ENCODE measurements around the gene MYBPH.

MYBPH gene

GRCh38 chr1:203168256-203168786, 7.3 kb downstream of the MYBPH start:
- H3K4ac ChIP-seq (ENCODE audit: low read depth in 1 of 2, low read length in 2 of 2) = no peak overlapping the region
- H3K4me1 ChIP-seq (ENCODE audit: control insufficient read depth, insufficient read depth, low read depth, low read length) = peaks cover 21% of the 10 kb centered on the region
- H2BK15ac ChIP-seq (ENCODE audit: low read depth, poor library complexity, severe bottlenecking) = no peak overlapping the region
- no peak overlapping the region for H2BK12ac ChIP-seq (ENCODE audit: low read length in 2 of 2)
- H3K27me3 ChIP-seq (ENCODE audit: control insufficient read depth in 1 of 2, insufficient read depth in 1 of 2, low read length in 2 of 2) = no peaks in the 10 kb centered on the region
- H4K8ac ChIP-seq (ENCODE audit: low read length) = no peak overlapping the region
- H3K4me3 ChIP-seq (ENCODE audit: insufficient read depth in 1 of 2, low read depth in 1 of 2, low read length in 2 of 2) = no peak overlapping the region
- no peak overlapping the region for H3K9ac ChIP-seq (ENCODE audit: low read length)
- H2BK5ac ChIP-seq (ENCODE audit: low read depth, low read length, poor library complexity, severe bottlenecking) = no peak overlapping the region
- H2AFZ ChIP-seq (ENCODE audit: low read depth, low read length) = no peak overlapping the region
- H3K4me2 ChIP-seq (ENCODE audit: low read length, poor library complexity, severe bottlenecking) = no peak overlapping the region
- no peak overlapping the region for H3K27ac ChIP-seq (ENCODE audit: low read length, poor library complexity, severe bottlenecking)
- no peak overlapping the region for H3K18ac ChIP-seq (ENCODE audit: low read depth in 1 of 2, low read length in 2 of 2)
- WGBS = 94% methylated on average over 12 of the region's 12 CpGs
- H4K91ac ChIP-seq (ENCODE audit: low read length) = no peak overlapping the region
- no peak overlapping the region for H3K23ac ChIP-seq (ENCODE audit: low read length in 2 of 2)
- no peaks in the 10 kb centered on the region for H3K9me3 ChIP-seq (ENCODE audit: control insufficient read depth, low read length)
- no peak overlapping the region for H2BK120ac ChIP-seq (ENCODE audit: low read depth, low read length)
- no peak overlapping the region for H2AK5ac ChIP-seq (ENCODE audit: low read length, severe bottlenecking)
- no peak for DNase-seq
- H3K79me1 ChIP-seq (replicated peaks; ENCODE audit: low read length, poor library complexity, severe bottlenecking) = peaks cover 23% of the 10 kb centered on the region
- no peak overlapping the region for H3K14ac ChIP-seq (ENCODE audit: low read length in 2 of 2)
- H3K36me3 ChIP-seq (ENCODE audit: control insufficient read depth in 1 of 2, insufficient read depth in 2 of 2, low read depth in 1 of 2, low read length in 2 of 2) = peaks cover 13 to 61% of the 10 kb centered on the region in 2 experiments

DNA sequence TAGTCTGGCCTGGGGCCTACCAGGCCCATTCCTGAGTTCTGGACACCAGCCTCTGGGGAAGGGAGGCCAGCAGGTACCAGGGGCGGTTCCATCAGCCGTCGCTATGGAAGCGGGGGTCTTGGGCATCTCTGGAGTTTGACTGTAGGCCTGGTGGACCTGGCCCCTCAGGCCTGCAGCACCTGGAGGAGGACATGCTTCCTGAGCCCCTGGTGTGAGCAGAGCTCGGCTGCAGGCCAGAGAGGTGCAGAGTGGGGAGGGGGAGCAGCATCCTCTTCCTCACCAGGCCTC, 7.8 kb downstream of the MYBPH start:
- no peak overlapping the region for H2BK120ac ChIP-seq (ENCODE audit: low read depth, low read length)
- no peak overlapping the region for H3K4me2 ChIP-seq (ENCODE audit: low read length, poor library complexity, severe bottlenecking)
- peaks cover 17 to 64% of the 10 kb centered on the region in 2 experiments for H3K36me3 ChIP-seq (ENCODE audit: control insufficient read depth in 1 of 2, insufficient read depth in 2 of 2, low read depth in 1 of 2, low read length in 2 of 2)
- no peak overlapping the region for H3K23ac ChIP-seq (ENCODE audit: low read length in 2 of 2)
- DNase-seq = no peak
- no peaks in the 10 kb centered on the region for H3K9me3 ChIP-seq (ENCODE audit: control insufficient read depth, low read length)
- H3K27me3 ChIP-seq (ENCODE audit: control insufficient read depth in 1 of 2, insufficient read depth in 1 of 2, low read length in 2 of 2) = no peaks in the 10 kb centered on the region
- H3K4ac ChIP-seq (ENCODE audit: low read depth in 1 of 2, low read length in 2 of 2) = no peak overlapping the region
- no peak overlapping the region for H4K91ac ChIP-seq (ENCODE audit: low read length)
- no peak overlapping the region for H2BK15ac ChIP-seq (ENCODE audit: low read depth, poor library complexity, severe bottlenecking)
- peak overlapping the region in 1 of 2 experiments; percentile 37 for H3K14ac ChIP-seq (ENCODE audit: low read length in 2 of 2)
- peaks cover 26% of the 10 kb centered on the region for H3K79me1 ChIP-seq (replicated peaks; ENCODE audit: low read length, poor library complexity, severe bottlenecking)
- no peak overlapping the region for H2BK12ac ChIP-seq (ENCODE audit: low read length in 2 of 2)
- H3K4me3 ChIP-seq (ENCODE audit: insufficient read depth in 1 of 2, low read depth in 1 of 2, low read length in 2 of 2) = no peak overlapping the region
- no peak overlapping the region for H2AK5ac ChIP-seq (ENCODE audit: low read length, severe bottlenecking)
- H3K18ac ChIP-seq (ENCODE audit: low read depth in 1 of 2, low read length in 2 of 2) = no peak overlapping the region
- no peak overlapping the region for H2AFZ ChIP-seq (ENCODE audit: low read depth, low read length)
- no peak overlapping the region for H4K8ac ChIP-seq (ENCODE audit: low read length)
- no peak overlapping the region for H3K9ac ChIP-seq (ENCODE audit: low read length)
- H3K4me1 ChIP-seq (ENCODE audit: control insufficient read depth, insufficient read depth, low read depth, low read length) = peaks cover 16% of the 10 kb centered on the region
- H3K27ac ChIP-seq (ENCODE audit: low read length, poor library complexity, severe bottlenecking) = no peak overlapping the region
- no peak overlapping the region for H2BK5ac ChIP-seq (ENCODE audit: low read depth, low read length, poor library complexity, severe bottlenecking)
- WGBS = 91% methylated on average over 3 of the region's 5 CpGs

DNA sequence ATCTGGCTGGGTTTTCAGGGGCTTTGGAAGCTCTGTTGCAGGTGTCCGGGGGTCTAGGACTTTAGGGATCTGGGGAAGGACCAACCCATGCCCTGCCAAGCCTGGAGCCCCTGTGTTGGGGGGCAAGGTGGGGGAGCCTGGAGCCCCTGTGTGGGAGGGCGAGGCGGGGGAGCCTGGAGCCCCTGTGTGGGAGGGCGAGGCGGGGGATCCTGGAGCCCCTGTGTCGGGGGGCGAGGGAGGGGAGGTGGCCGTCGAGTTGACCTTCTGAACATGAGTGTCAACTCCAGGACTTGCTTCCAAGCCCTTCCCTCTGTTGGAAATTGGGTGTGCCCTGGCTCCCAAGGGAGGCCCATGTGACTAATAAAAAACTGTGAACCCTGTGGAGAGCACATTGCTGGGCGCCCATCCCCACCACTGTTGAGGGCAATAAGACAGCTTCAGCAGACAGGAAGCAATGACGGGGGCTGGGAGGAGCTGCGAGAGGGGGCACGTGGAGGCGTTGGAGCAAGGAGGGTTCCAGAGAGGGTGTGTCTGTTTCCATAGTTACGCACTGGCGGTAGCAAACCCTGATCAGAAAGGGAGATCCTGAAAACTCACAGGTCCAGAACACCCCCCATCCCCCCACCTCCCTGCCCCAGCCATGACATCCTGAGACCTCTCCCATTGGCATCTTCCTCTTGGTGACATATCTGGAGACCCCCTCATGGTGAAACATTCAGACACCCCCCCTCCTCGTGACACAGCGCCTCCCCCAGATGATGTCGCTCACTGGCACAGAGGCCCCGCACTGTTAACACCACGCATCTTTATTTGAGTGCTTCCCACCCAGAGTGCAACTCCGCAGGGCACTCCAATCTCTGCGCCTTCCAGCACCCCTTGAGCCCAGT, 8.4 kb downstream of the MYBPH start:
- peaks cover 11% of the 10 kb centered on the region for H3K4me1 ChIP-seq (ENCODE audit: control insufficient read depth, insufficient read depth, low read depth, low read length)
- no peak overlapping the region for H2BK5ac ChIP-seq (ENCODE audit: low read depth, low read length, poor library complexity, severe bottlenecking)
- H3K4me3 ChIP-seq (ENCODE audit: insufficient read depth in 1 of 2, low read depth in 1 of 2, low read length in 2 of 2) = no peak overlapping the region
- DNase-seq = no peak
- H3K79me1 ChIP-seq (replicated peaks; ENCODE audit: low read length, poor library complexity, severe bottlenecking) = peaks cover 32% of the 10 kb centered on the region
- H3K36me3 ChIP-seq (ENCODE audit: control insufficient read depth in 1 of 2, insufficient read depth in 2 of 2, low read depth in 1 of 2, low read length in 2 of 2) = peaks cover 17 to 70% of the 10 kb centered on the region in 2 experiments
- H3K14ac ChIP-seq (ENCODE audit: low read length in 2 of 2) = no peak overlapping the region
- no peak overlapping the region for H2BK12ac ChIP-seq (ENCODE audit: low read length in 2 of 2)
- no peak overlapping the region for H3K27ac ChIP-seq (ENCODE audit: low read length, poor library complexity, severe bottlenecking)
- no peak overlapping the region for H2BK120ac ChIP-seq (ENCODE audit: low read depth, low read length)
- H3K4ac ChIP-seq (ENCODE audit: low read depth in 1 of 2, low read length in 2 of 2) = no peak overlapping the region
- no peak overlapping the region for H4K91ac ChIP-seq (ENCODE audit: low read length)
- WGBS = 96% methylated on average over 20 of the region's 23 CpGs
- no peak overlapping the region for H2AFZ ChIP-seq (ENCODE audit: low read depth, low read length)
- no peak overlapping the region for H3K9ac ChIP-seq (ENCODE audit: low read length)
- H2BK15ac ChIP-seq (ENCODE audit: low read depth, poor library complexity, severe bottlenecking) = no peak overlapping the region
- H3K4me2 ChIP-seq (ENCODE audit: low read length, poor library complexity, severe bottlenecking) = no peak overlapping the region
- H3K27me3 ChIP-seq (ENCODE audit: control insufficient read depth in 1 of 2, insufficient read depth in 1 of 2, low read length in 2 of 2) = peaks cover 0 to 2% of the 10 kb centered on the region in 2 experiments
- no peaks in the 10 kb centered on the region for H3K9me3 ChIP-seq (ENCODE audit: control insufficient read depth, low read length)
- H4K8ac ChIP-seq (ENCODE audit: low read length) = no peak overlapping the region
- H3K18ac ChIP-seq (ENCODE audit: low read depth in 1 of 2, low read length in 2 of 2) = no peak overlapping the region
- no peak overlapping the region for H2AK5ac ChIP-seq (ENCODE audit: low read length, severe bottlenecking)
- H3K23ac ChIP-seq (ENCODE audit: low read length in 2 of 2) = no peak overlapping the region

DNA sequence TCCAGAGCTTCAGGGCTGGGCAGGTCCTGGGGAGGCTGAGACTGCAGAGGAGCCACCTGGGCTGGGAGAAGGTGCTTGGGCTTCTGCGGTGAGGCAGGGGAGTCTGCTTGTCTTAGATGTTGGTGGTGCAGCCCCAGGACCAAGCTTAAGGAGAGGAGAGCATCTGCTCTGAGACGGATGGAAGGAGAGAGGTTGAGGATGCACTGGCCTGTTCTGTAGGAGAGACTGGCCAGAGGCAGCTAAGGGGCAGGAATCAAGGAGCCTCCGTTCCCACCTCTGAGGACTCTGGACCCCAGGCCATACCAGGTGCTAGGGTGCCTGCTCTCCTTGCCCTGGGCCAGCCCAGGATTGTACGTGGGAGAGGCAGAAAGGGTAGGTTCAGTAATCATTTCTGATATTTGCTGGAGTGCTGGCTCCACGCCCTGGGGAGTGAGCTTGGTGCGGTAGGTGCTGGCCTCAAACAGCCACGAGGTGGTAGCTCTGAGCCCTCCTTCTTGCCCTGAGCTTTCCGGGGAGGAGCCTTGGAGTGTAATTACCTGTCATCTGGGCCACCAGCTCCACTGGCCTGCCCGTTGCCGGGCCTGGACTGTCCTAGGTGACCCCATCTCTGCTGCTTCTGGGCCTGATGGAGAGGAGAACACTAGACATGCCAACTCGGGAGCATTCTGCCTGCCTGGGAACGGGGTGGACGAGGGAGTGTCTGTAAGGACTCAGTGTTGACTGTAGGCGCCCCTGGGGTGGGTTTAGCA, 9.3 kb downstream of the MYBPH start:
- peaks cover 0 to 3% of the 10 kb centered on the region in 2 experiments for H3K27me3 ChIP-seq (ENCODE audit: control insufficient read depth in 1 of 2, insufficient read depth in 1 of 2, low read length in 2 of 2)
- no peak overlapping the region for H2BK15ac ChIP-seq (ENCODE audit: low read depth, poor library complexity, severe bottlenecking)
- H2BK12ac ChIP-seq (ENCODE audit: low read length in 2 of 2) = no peak overlapping the region
- H2BK5ac ChIP-seq (ENCODE audit: low read depth, low read length, poor library complexity, severe bottlenecking) = no peak overlapping the region
- H3K23ac ChIP-seq (ENCODE audit: low read length in 2 of 2) = no peak overlapping the region
- no peak overlapping the region for H3K4me3 ChIP-seq (ENCODE audit: insufficient read depth in 1 of 2, low read depth in 1 of 2, low read length in 2 of 2)
- WGBS = 79% methylated on average over 14 of the region's 14 CpGs
- peaks cover 38% of the 10 kb centered on the region for H3K79me1 ChIP-seq (replicated peaks; ENCODE audit: low read length, poor library complexity, severe bottlenecking)
- no peak overlapping the region for H2AK5ac ChIP-seq (ENCODE audit: low read length, severe bottlenecking)
- no peak overlapping the region for H3K14ac ChIP-seq (ENCODE audit: low read length in 2 of 2)
- peaks cover 10% of the 10 kb centered on the region for H3K4me1 ChIP-seq (ENCODE audit: control insufficient read depth, insufficient read depth, low read depth, low read length)
- no peak overlapping the region for H3K4ac ChIP-seq (ENCODE audit: low read depth in 1 of 2, low read length in 2 of 2)
- H3K36me3 ChIP-seq (ENCODE audit: control insufficient read depth in 1 of 2, insufficient read depth in 2 of 2, low read depth in 1 of 2, low read length in 2 of 2) = peaks cover 17 to 77% of the 10 kb centered on the region in 2 experiments
- no peak for DNase-seq
- H2AFZ ChIP-seq (ENCODE audit: low read depth, low read length) = no peak overlapping the region
- no peaks in the 10 kb centered on the region for H3K9me3 ChIP-seq (ENCODE audit: control insufficient read depth, low read length)
- H3K27ac ChIP-seq (ENCODE audit: low read length, poor library complexity, severe bottlenecking) = no peak overlapping the region
- H3K18ac ChIP-seq (ENCODE audit: low read depth in 1 of 2, low read length in 2 of 2) = no peak overlapping the region
- H3K4me2 ChIP-seq (ENCODE audit: low read length, poor library complexity, severe bottlenecking) = no peak overlapping the region
- no peak overlapping the region for H4K91ac ChIP-seq (ENCODE audit: low read length)
- H2BK120ac ChIP-seq (ENCODE audit: low read depth, low read length) = no peak overlapping the region
- no peak overlapping the region for H3K9ac ChIP-seq (ENCODE audit: low read length)
- no peak overlapping the region for H4K8ac ChIP-seq (ENCODE audit: low read length)
